HG02610 (cell line): ENCODE measurements around the gene CDK18.

Source experiments
- ATAC-seq: cut with Tn5 transposase; IDR thresholded peaks from one replicate; pipeline ENCODE4 v1.9.1; 2021; ENCODE audit warnings: mild to moderate bottlenecking, moderate library complexity; ENCODE audit not compliant: unreplicated experiment

The CDK18 gene

GRCh38 chr1:205521686-205522085 lies 17.2 kb downstream of the CDK18 start:
- ATAC-seq = no peak

- ATAC-seq = no peak
Measured at GRCh38 chr1:205522692-205523091, 18.2 kb downstream of the CDK18 start.

GRCh38 chr1:205523261-205523890 lies 18.9 kb downstream of the CDK18 start:
- no peak for ATAC-seq

GRCh38 chr1:205523891-205524793 lies 19.7 kb downstream of the CDK18 start:
- no peak for ATAC-seq

GRCh38 chr1:205524794-205525101 lies 20.3 kb downstream of the CDK18 start:
- no peak for ATAC-seq

GRCh38 chr1:205525495-205526285 lies 21.2 kb downstream of the CDK18 start:
- ATAC-seq = no peak

GRCh38 chr1:205526431-205526830 lies 22.0 kb downstream of the CDK18 start:
- ATAC-seq = no peak

- no peak for ATAC-seq
Measured at GRCh38 chr1:205527931-205528330, 23.5 kb downstream of the CDK18 start.

GRCh38 chr1:205528446-205528886 lies 24.0 kb downstream of the CDK18 start:
- no peak for ATAC-seq

GRCh38 chr1:205528887-205529825 lies 24.7 kb downstream of the CDK18 start:
- ATAC-seq = no peak

- no peak for ATAC-seq
Measured at GRCh38 chr1:205530116-205530515, 25.6 kb downstream of the CDK18 start.

GRCh38 chr1:205531191-205532025 lies 26.9 kb downstream of the CDK18 start:
- no peak for ATAC-seq

- ATAC-seq = no peak
Measured at GRCh38 chr1:205532026-205532898, 27.8 kb downstream of the CDK18 start.

- ATAC-seq = no peak
Measured at GRCh38 chr1:205532996-205533735, 28.7 kb downstream of the CDK18 start.

- no peak for ATAC-seq
Measured at GRCh38 chr1:205533748-205534443, 29.4 kb downstream of the CDK18 start.

- ATAC-seq = no peak
Measured at GRCh38 chr1:205534444-205534985, 30.0 kb downstream of the CDK18 start.

- ATAC-seq = no peak
Measured at GRCh38 chr1:205535096-205535495, 30.6 kb downstream of the CDK18 start.
